H1 (cell line): ENCODE results near the gene BRD7. TPM values are rescaled to one million over a fixed set of nuclear protein-coding genes. Genes with fewer than 3 reads are reported as not detected.

Experiments used
- ATF3 ChIP-seq: IDR thresholded peaks from 2 replicates; pipeline ENCODE4 v1.6.1; 2011; ENCODE audit warnings: low read depth, mild to moderate bottlenecking, low read length; ENCODE audit not compliant: insufficient read depth
- polyA plus RNA-seq, 7 experiments: library from polyadenylated mRNA; depleted of rRNA in 3 of 7; stranded (reverse) in 5 of 7; unstranded in 2 of 7; fragments of >200 nt in 5 of 7; fragments of 200-250 nt in 2 of 7; gene quantifications; 1 replicate in 5 of 7; 2 replicates in 1 of 7; 4 replicates in 1 of 7; pipeline versions ENCODE4 v1.2.1 to v1.2.3, GENCODE V29; 2011 to 2013; ENCODE audit warnings: missing spikeins in 2 of 7, mixed read lengths in 2 of 7
- total RNA-seq: library from RNA; stranded (reverse); fragmentation: NEBNext Ultra II Directional; extraction: Animal tissue kit (Norgen Biotek cat#: 25700); gene quantifications from 2 replicates; pipeline ENCODE4 v1.2.1, GENCODE V29; 2021

Gene BRD7
- total and polyA plus RNA-seq, 2 of the 8 experiments (the other 6 are each of a cell fraction or from before 2014, with no cell fraction given), result 42.5 to 120 TPM

- no peak for TF ChIP-seq ATF3
Measured at GRCh38 chr16:50316848-50317630, 51.7 kb downstream of the BRD7 start (continued).
